Globus pallidus (tissue), 1 donor: ENCODE results near the gene CLIP2.
"Not testable (repeated sequence)": the region's sequence is repeated elsewhere in the genome, so short reads cannot be mapped to it uniquely, and the experiment has no call there.

Experiments
- DNase-seq: peaks from one replicate; pipeline ENCODE4 v3.0.0-alpha.2; 2015; ENCODE audit warnings: low spot score

Gene CLIP2

GRCh38 chr7:74403521-74404387 is 114.5 kb downstream of the CLIP2 start:
- DNase-seq = no peak

- DNase-seq = no peak
Observed at GRCh38 chr7:74404388-74404700, 115.1 kb downstream of the CLIP2 start.

GRCh38 chr7:74404741-74405140 is 115.5 kb downstream of the CLIP2 start:
- no peak for DNase-seq

GRCh38 chr7:74405191-74405898 is 116.1 kb downstream of the CLIP2 start:
- no peak for DNase-seq

- no peak for DNase-seq
Observed at GRCh38 chr7:74405899-74406512, 116.8 kb downstream of the CLIP2 start.

- DNase-seq = no peak
Observed at GRCh38 chr7:74407958-74408357, 118.8 kb downstream of the CLIP2 start.

GRCh38 chr7:74409571-74409970 is 120.4 kb downstream of the CLIP2 start:
- DNase-seq = no peak

- no peak for DNase-seq
Observed at GRCh38 chr7:74410772-74411171, 121.6 kb downstream of the CLIP2 start.

- not testable (repeated sequence) for DNase-seq
Observed at GRCh38 chr7:74411571-74411970, 122.4 kb downstream of the CLIP2 start.

GRCh38 chr7:74412056-74412455 is 122.8 kb downstream of the CLIP2 start:
- no peak for DNase-seq

GRCh38 chr7:74412603-74413002 is 123.4 kb downstream of the CLIP2 start:
- DNase-seq = no peak

GRCh38 chr7:74414595-74415333 is 125.6 kb downstream of the CLIP2 start:
- DNase-seq = not testable (repeated sequence)

GRCh38 chr7:74417419-74417971 is 128.3 kb downstream of the CLIP2 start:
- DNase-seq = peak; percentile 58

- DNase-seq = no peak
Observed at GRCh38 chr7:74418076-74418475, 128.9 kb downstream of the CLIP2 start.

GRCh38 chr7:74418538-74418937 is 129.3 kb downstream of the CLIP2 start:
- DNase-seq = no peak

- not testable (repeated sequence) for DNase-seq
Observed at GRCh38 chr7:74419232-74419631, 130.0 kb downstream of the CLIP2 start.

GRCh38 chr7:74420006-74420405 is 130.8 kb downstream of the CLIP2 start:
- DNase-seq = no peak

GRCh38 chr7:74424291-74424880 is 135.2 kb downstream of the CLIP2 start:
- no peak for DNase-seq

GRCh38 chr7:74428023-74428422 is 138.8 kb downstream of the CLIP2 start:
- DNase-seq = no peak

- DNase-seq = no peak
Observed at GRCh38 chr7:74429153-74429747, 140.0 kb downstream of the CLIP2 start.

- not testable (repeated sequence) for DNase-seq
Observed at GRCh38 chr7:74430409-74430808, 141.2 kb downstream of the CLIP2 start.
